GM12878 (cell line): ENCODE measurements around the gene DLG4. TPM values are rescaled to one million over a fixed set of nuclear protein-coding genes. Genes with fewer than 3 reads are reported as not detected.
A peak's percentile ranks its signal among the peaks of the same experiment; 100 is the strongest.

Experiments used
- ATAC-seq: fragments of 200-7000 bp; cut with Tn5 transposase; 3 replicates; pipeline ENCODE4 v1.9.1; 2020; ENCODE audit warnings: mild to moderate bottlenecking, moderate library complexity
- BruUV-seq: library from RNA; stranded (reverse); fragments of 400-500 nt; replicated peaks from 2 replicates; lab custom pipeline; 2021; lab: Mats Ljungman, UMichigan
- CTCF ChIA-PET: fragments of 300-600 bp; sonication (Branson Sonifier 250); formaldehyde crosslinking; extraction: SDS; loops from one replicate; lab custom pipeline; 2021; ENCODE audit warnings: inconsistent platforms; lab: Yijun Ruan, JAX
- POLR2A ChIA-PET: fragments of 350-600 bp; formaldehyde crosslinking; extraction: SDS; loops from one replicate; lab custom pipeline; 2021; ENCODE audit warnings: inconsistent platforms; lab: Charles Lee
- RAD21 ChIA-PET: fragments of 300-600 bp; sonication (Branson Sonifier 250); formaldehyde crosslinking; loops from one replicate; lab custom pipeline; 2023; ENCODE audit warnings: antibody characterized with exemption; ENCODE audit not compliant: unreplicated experiment; lab: Charles Lee
- SMC1A ChIA-PET: fragments of 300-600 bp; sonication (Branson Sonifier 250); formaldehyde crosslinking; loops from one replicate; lab custom pipeline; 2023; ENCODE audit not compliant: unreplicated experiment, uncharacterized antibody; lab: Charles Lee
- DNase-seq: peaks from one replicate; pipeline ENCODE4 v3.0.0-alpha.2; 2011; ENCODE audit warnings: low read depth, low spot score
- FAIRE-seq: peaks from 3 replicates; lab custom pipeline; 2011; peaks lifted over from hg19 to GRCh38; lab: Jason Lieb, UNC
- H2AFZ ChIP-seq: 2 replicates; pipeline ENCODE4 v1.6.0; 2011; ENCODE audit warnings: low read depth, low read length, control low read depth; ENCODE audit not compliant: control insufficient read depth
- H3K27ac ChIP-seq: 2 replicates; pipeline ENCODE4 v1.5.1; 2011; ENCODE audit warnings: control low read depth; ENCODE audit not compliant: control insufficient read depth, insufficient read depth
- H3K27me3 ChIP-seq, 2 experiments: replicated peaks in 1 of 2; 2 replicates each; pipeline versions ENCODE4 v1.6.0 to v1.6.1; 2011; ENCODE audit warnings: low read length in 1 of 2; ENCODE audit not compliant: control insufficient read depth in 2 of 2, insufficient read depth in 2 of 2
- H3K36me3 ChIP-seq, 2 experiments: 2 replicates each; pipeline ENCODE4 v1.5.1; 2011; ENCODE audit warnings: low read length in 1 of 2; ENCODE audit not compliant: control insufficient read depth in 2 of 2, insufficient read depth in 2 of 2
- H3K4me1 ChIP-seq: 2 replicates; pipeline ENCODE4 v1.6.1; 2011; ENCODE audit warnings: mild to moderate bottlenecking, low read length, moderate library complexity, mixed read lengths; ENCODE audit not compliant: control insufficient read depth, insufficient read depth
- H3K4me2 ChIP-seq: 2 replicates; pipeline ENCODE4 v1.6.0; 2011; ENCODE audit warnings: control low read depth; ENCODE audit not compliant: control insufficient read depth, insufficient read depth
- H3K4me3 ChIP-seq: fragments of 200-600 bp; sonication (generic); 2 replicates; pipeline ENCODE4 v1.5.1; 2016
- H3K79me2 ChIP-seq: 2 replicates; pipeline ENCODE4 v1.6.0; 2011; ENCODE audit warnings: low read length; ENCODE audit not compliant: control insufficient read depth, insufficient read depth
- H3K9ac ChIP-seq: 2 replicates; pipeline ENCODE4 v1.8.0; 2011; ENCODE audit warnings: low read length, control low read depth, mixed read lengths; ENCODE audit not compliant: control insufficient read depth, insufficient read depth
- H3K9me3 ChIP-seq: replicated peaks from 3 replicates; pipeline ENCODE4 v1.5.1; 2011; ENCODE audit warnings: mild to moderate bottlenecking, low read length; ENCODE audit not compliant: control insufficient read depth, insufficient read depth
- H4K20me1 ChIP-seq: 2 replicates; pipeline ENCODE4 v1.6.0; 2011; ENCODE audit not compliant: control insufficient read depth, insufficient read depth
- CHD1 ChIP-seq: IDR thresholded peaks from 2 replicates; pipeline ENCODE4 v1.6.1; 2012; ENCODE audit warnings: low read depth, low read length, improper control_type of control experiment
- EED ChIP-seq: sonication (generic); IDR thresholded peaks from 2 replicates; pipeline ENCODE4 v1.6.1; 2016; ENCODE audit warnings: antibody characterized with exemption, low read depth
- JUND ChIP-seq: IDR thresholded peaks from 2 replicates; pipeline ENCODE4 v1.6.1; 2012; ENCODE audit warnings: low read depth, mild to moderate bottlenecking, low read length, improper control_type of control experiment, moderate library complexity
- KLF5 ChIP-seq: fragments of 450-650 bp; IDR thresholded peaks from 2 replicates; pipeline ENCODE4 v1.6.1; 2014; ENCODE audit warnings: mild to moderate bottlenecking; ENCODE audit not compliant: partially characterized antibody
- SMAD1 ChIP-seq: fragments of 450-650 bp; IDR thresholded peaks from 2 replicates; pipeline ENCODE4 v1.6.1; 2018; ENCODE audit warnings: mild to moderate bottlenecking, low read depth; ENCODE audit not compliant: partially characterized antibody
- WGBS: methylation state at CpG from one replicate; pipeline ENCODE4 v1.1.6; 2016; ENCODE audit warnings: low lambda C conversion rate; ENCODE audit not compliant: insufficient replicate concordance, insufficient coverage; ENCODE audit errors: missing lambda C conversion rate; 5-methylcytosine and 5-hydroxymethylcytosine counted together
- in situ Hi-C: fragments of 300-500 bp; cut with MboI; formaldehyde crosslinking; loops from 9 replicates; pipeline ENCODE4 v1.14.3; 2018; ENCODE audit warnings: mixed read lengths
- intact Hi-C: fragments of 100-400 bp; cut with micrococcal nuclease; formaldehyde crosslinking; loops from one replicate; pipeline ENCODE4 v1.14.2; 2022; ENCODE audit not compliant: unreplicated experiment
- polyA plus RNA-seq, 11 experiments: library from polyadenylated mRNA; depleted of rRNA in 4 of 11; unstranded in 6 of 11; stranded (reverse) in 5 of 11; fragments of >200 nt; fragmentation: Nextera tagmentation in 4 of 11; fragmentation: Illumina TruSeq in 1 of 11; extraction: Ambion mirVana in 4 of 11; extraction: Trizol in 1 of 11; gene quantifications; 1 replicate in 1 of 11; 2 replicates in 10 of 11; pipeline versions ENCODE4 v1.2.1 to v1.2.3, GENCODE V29; 2011 to 2016; ENCODE audit warnings: inconsistent platforms in 2 of 11, missing spikeins in 2 of 11, low read depth in 1 of 11
- total RNA-seq, 4 experiments: library from RNA; depleted of rRNA in 3 of 4; stranded (reverse); fragments of >200 nt in 3 of 4; fragmentation: Illumina TruSeq in 1 of 4; extraction: Trizol in 1 of 4; gene quantifications; 2 replicates each; pipeline versions ENCODE4 v1.2.1 to v1.2.3, GENCODE V29; 2013 to 2021
- TF ChIP-seq, protein P1 (sequence below): fragments of 450-650 bp; IDR thresholded peaks from 2 replicates; pipeline ENCODE4 v1.6.1; 2017; ENCODE audit warnings: mild to moderate bottlenecking, moderate library complexity

Gene DLG4
- total and polyA plus RNA-seq, 10 of the 15 experiments (the other 5 are each of a cell fraction or from before 2014, with no cell fraction given) = 0.07 to 4.1 (median 1.3) TPM

DNA sequence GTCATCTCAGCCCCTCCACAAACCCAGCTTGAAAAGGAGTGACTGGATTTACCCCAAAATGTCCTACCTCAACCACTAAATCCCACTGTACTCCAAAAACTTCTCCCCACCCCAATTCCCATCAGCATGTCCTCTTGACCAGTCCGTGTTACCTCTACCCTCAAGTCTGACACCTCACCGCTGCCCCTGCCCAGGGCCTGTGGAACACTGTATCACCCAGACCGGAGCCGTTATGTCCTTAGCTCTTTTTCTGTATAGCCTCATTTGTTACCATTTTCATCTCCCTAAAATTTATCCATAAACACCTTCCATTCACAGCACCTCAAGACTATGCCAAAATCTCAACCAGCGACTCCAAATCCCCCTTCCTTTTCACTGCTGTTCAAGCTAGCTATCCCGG lies 17.2 kb upstream of the DLG4 start (continued):
- TF ChIP-seq JUND = no peak

DNA sequence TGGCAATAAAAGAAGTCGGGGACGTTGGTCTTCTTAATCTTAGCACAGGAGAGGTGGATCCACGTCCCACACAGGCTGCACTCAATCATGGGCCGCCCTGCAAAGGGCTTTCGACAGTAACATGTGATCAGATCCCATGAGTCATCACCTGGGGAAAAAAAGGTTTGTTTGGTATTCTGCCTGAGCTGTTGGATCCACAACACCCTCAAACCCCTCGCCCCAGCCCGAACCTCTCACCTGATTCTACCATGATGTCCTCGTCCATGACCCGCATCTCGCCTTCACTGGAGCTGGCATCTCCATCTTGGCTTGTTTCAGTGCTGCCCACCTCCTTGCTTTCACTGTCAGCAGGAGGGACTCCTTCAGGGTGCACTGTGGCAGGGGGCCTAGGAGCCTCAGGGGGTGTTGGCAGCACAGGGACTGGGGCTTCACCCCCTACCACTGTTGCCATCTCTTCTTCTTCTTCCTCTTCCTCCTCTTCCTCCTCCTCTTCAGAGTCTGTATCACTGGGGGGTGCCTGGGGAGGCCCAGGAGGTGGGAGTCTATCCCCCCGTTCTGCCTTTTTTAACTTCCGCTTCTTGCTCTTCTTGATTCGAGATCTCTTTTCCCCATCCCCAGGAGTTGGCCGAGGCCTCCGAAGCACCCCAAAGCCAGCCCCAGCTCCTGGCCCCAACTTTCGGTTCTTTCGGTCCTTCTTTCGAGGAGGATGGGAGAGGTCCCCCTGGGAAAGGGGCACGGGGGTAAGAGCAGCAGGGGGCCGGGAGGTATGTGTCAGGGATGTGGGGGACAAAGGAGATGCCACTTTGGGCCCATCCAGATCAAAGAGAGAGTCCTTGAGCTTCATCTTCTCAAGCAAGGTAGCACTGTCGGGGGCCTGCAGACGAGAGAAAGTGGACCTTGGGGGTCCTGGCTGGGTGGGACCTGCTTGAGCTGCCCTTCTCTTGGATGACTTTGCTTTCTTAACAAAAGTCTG lies 16.3 kb upstream of the DLG4 start:
- 76% methylated on average over 21 of the region's 22 CpGs for WGBS
- Histone ChIP-seq H3K27ac (0 out of 2 replicates have a peak overlapping the region, but pooled peaks have one; percentile 15), H3K4me1 (peaks cover 29% of the 10 kb centered on the region), H3K36me3 (peaks cover 6 to 14% of the 10 kb centered on the region in 2 experiments), H3K79me2 (peaks cover 61% of the 10 kb centered on the region), H2AFZ (no peak overlapping the region), H3K9ac (no peak overlapping the region; the same call in 1 of the 2 replicates), H3K9me3 (no peaks in the 10 kb centered on the region), H4K20me1 (no peaks in the 10 kb centered on the region), H3K4me3 (peak overlapping the region; percentile 84; the same call in 1 of the 2 replicates), H3K4me2 (peak overlapping the region; percentile 91), H3K27me3 (no peaks in the 10 kb centered on the region)
- ChIA-PET SMC1A (no interaction called here), POLR2A (interaction anchor here (1.1 to 7.3 kb wide), 4 partner anchors 14 to 94 kb away, joined by 3 to 99 read pairs (median 41); partner anchors contain the start of genes ACADVL, CTDNEP1, DLG4 and ELP5), RAD21 (interaction anchor here (1.2 to 1.4 kb wide), 3 partner anchors 14 to 190 kb away, joined by 3 to 4 read pairs (median 3); partner anchors contain the start of genes ACADVL and DLG4), CTCF (interaction anchor here (1.5 to 6.6 kb wide), 2 partner anchors 15 kb away, joined by 9 to 50 read pairs; partner anchors contain the start of genes ACADVL and DLG4)
- ATAC-seq (no peak), DNase-seq (no peak), FAIRE-seq (no peak)
- TSS peak; percentile 19 for BruUV-seq
- in situ Hi-C loops (no loop called here), intact Hi-C loops (no loop called here)
- TF ChIP-seq CHD1 (no peak), KLF5 (no peak), EED (no peak), SMAD1 (no peak)
- TF ChIP-seq, protein P1, sequence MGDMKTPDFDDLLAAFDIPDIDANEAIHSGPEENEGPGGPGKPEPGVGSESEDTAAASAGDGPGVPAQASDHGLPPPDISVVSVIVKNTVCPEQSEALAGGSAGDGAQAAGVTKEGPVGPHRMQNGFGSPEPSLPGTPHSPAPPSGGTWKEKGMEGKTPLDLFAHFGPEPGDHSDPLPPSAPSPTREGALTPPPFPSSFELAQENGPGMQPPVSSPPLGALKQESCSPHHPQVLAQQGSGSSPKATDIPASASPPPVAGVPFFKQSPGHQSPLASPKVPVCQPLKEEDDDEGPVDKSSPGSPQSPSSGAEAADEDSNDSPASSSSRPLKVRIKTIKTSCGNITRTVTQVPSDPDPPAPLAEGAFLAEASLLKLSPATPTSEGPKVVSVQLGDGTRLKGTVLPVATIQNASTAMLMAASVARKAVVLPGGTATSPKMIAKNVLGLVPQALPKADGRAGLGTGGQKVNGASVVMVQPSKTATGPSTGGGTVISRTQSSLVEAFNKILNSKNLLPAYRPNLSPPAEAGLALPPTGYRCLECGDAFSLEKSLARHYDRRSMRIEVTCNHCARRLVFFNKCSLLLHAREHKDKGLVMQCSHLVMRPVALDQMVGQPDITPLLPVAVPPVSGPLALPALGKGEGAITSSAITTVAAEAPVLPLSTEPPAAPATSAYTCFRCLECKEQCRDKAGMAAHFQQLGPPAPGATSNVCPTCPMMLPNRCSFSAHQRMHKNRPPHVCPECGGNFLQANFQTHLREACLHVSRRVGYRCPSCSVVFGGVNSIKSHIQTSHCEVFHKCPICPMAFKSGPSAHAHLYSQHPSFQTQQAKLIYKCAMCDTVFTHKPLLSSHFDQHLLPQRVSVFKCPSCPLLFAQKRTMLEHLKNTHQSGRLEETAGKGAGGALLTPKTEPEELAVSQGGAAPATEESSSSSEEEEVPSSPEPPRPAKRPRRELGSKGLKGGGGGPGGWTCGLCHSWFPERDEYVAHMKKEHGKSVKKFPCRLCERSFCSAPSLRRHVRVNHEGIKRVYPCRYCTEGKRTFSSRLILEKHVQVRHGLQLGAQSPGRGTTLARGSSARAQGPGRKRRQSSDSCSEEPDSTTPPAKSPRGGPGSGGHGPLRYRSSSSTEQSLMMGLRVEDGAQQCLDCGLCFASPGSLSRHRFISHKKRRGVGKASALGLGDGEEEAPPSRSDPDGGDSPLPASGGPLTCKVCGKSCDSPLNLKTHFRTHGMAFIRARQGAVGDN = no peak
